ENCODE results near the gene EYS. TPM values are rescaled to one million over a fixed set of nuclear protein-coding genes. Genes with fewer than 3 reads are reported as not detected.

EYS gene
- total and polyA plus RNA-seq, 8 donors: 0.55 to 0.58 TPM; not detected in 6

- Histone ChIP-seq H3K27ac (no peak overlapping the region), H3K4me3 (no peak overlapping the region), H3K4me1 (peaks cover 0 to 7% (median 5%) of the 10 kb centered on the region in 4 donors), H3K9me3 (peaks cover 0 to 7% (median 2%) of the 10 kb centered on the region in 4 donors), H3K36me3 (no peaks in the 10 kb centered on the region), H3K27me3 (no peaks in the 10 kb centered on the region)
- intact Hi-C loops (cut with DNase I; ENCODE audit: low total_unique reads): no loop called here
- WGBS, 5 donors: 40 to 60% (median 54%) methylated on average over 1 of the region's 1 CpG
- TF ChIP-seq POLR2AphosphoS5 (IDR thresholded peaks at IDR 0.05) (no peak), EP300 (IDR thresholded peaks at IDR 0.05) (no peak), CTCF (IDR thresholded peaks at IDR 0.05) (no peak), POLR2A (IDR thresholded peaks at IDR 0.05) (no peak)
- DNase-seq: peak in 1 of 2 donors; percentile 30
These were observed 1922.0 kb downstream of the EYS start for GRCh38 chr6:63785006-63785405.

GRCh38 chr6:63783096-63783495, 1923.9 kb downstream of the EYS start:
- peak; percentile 33 to 70 for DNase-seq
- Histone ChIP-seq H3K27ac (peak overlapping the region in 4 of 5 donors; percentile 52 to 77 (median 60)), H3K4me3 (no peak overlapping the region), H3K4me1 (peaks cover 0 to 7% (median 5%) of the 10 kb centered on the region in 4 donors), H3K36me3 (no peaks in the 10 kb centered on the region), H3K27me3 (no peaks in the 10 kb centered on the region), H3K9me3 (peaks cover 0 to 9% (median 2%) of the 10 kb centered on the region in 4 donors)
- intact Hi-C loops (cut with DNase I; ENCODE audit: low total_unique reads): no loop called here
- WGBS, 5 donors: 34 to 53% (median 37%) methylated on average over 1 of the region's 1 CpG
- TF ChIP-seq EP300 (IDR thresholded peaks at IDR 0.05) (no peak), POLR2AphosphoS5 (IDR thresholded peaks at IDR 0.05) (peak in 2 of 3 donors; percentile 67 to 83), POLR2A (IDR thresholded peaks at IDR 0.05) (no peak), CTCF (IDR thresholded peaks at IDR 0.05) (no peak)

- DNase-seq: no peak
- H3K36me3 ChIP-seq: no peaks in the 10 kb centered on the region
- 78 to 86% (median 83%) methylated on average over 1 of the region's 1 CpG for WGBS, 5 donors
- TF ChIP-seq EP300 (IDR thresholded peaks at IDR 0.05): no peak
- no peak for TF ChIP-seq POLR2A (IDR thresholded peaks at IDR 0.05)
- no peak for TF ChIP-seq CTCF (IDR thresholded peaks at IDR 0.05)
- TF ChIP-seq POLR2AphosphoS5 (IDR thresholded peaks at IDR 0.05): no peak
- no peaks in the 10 kb centered on the region for H3K4me1 ChIP-seq
- no peaks in the 10 kb centered on the region for H3K27me3 ChIP-seq
- intact Hi-C loops (cut with DNase I; ENCODE audit: low total_unique reads): no loop called here
- peaks cover 0 to 2% (median 0%) of the 10 kb centered on the region in 4 donors for H3K9me3 ChIP-seq
- H3K4me3 ChIP-seq: no peak overlapping the region
- H3K27ac ChIP-seq: no peak overlapping the region
These were observed 1932.1 kb downstream of the EYS start for GRCh38 chr6:63774961-63775360.

GRCh38 chr6:63773200-63773599, 1933.8 kb downstream of the EYS start:
- Histone ChIP-seq H3K4me1 (no peaks in the 10 kb centered on the region), H3K4me3 (no peak overlapping the region), H3K36me3 (no peaks in the 10 kb centered on the region), H3K27me3 (no peaks in the 10 kb centered on the region), H3K27ac (no peak overlapping the region), H3K9me3 (peaks cover 0 to 5% (median 0%) of the 10 kb centered on the region in 4 donors)
- no peak for DNase-seq
- WGBS, 5 donors: 46 to 81% (median 54%) methylated on average over 2 of the region's 2 CpGs
- TF ChIP-seq POLR2A (IDR thresholded peaks at IDR 0.05): no peak
- no peak for TF ChIP-seq CTCF (IDR thresholded peaks at IDR 0.05)
- no peak for TF ChIP-seq POLR2AphosphoS5 (IDR thresholded peaks at IDR 0.05)
- TF ChIP-seq EP300 (IDR thresholded peaks at IDR 0.05): no peak
- intact Hi-C loops (cut with DNase I; ENCODE audit: low total_unique reads): no loop called here

All from stomach (tissue), 9 donors.